ENCODE measurements around the gene PLCE1.

DNA sequence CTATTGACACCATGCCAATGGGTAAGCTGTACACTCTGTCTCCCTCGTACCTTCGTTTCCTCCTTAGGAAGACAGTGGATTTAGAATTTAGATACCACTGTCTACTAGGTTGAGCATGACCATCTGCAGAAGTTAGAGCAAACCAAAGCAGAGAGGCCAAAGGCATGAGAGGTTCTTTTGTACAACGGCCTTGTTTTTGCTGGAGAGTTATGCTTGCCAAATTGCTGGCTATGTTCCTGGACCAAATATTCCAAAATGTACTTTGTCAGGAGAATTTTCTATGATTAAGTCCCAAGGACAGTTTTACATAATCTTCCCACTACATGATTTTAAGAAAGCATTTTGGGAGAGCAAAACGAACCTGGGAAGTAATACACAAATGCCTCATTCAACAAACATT lies 47.9 kb upstream of the PLCE1 start:
- TF ChIP-seq CTCF (conservative IDR thresholded peaks at IDR 0.05) (no peak), ZFX (IDR thresholded peaks at IDR 0.05) (no peak)

Data from C4-2B (cell line).